ENCODE results near the gene SPATA21. TPM values are rescaled to one million over a fixed set of nuclear protein-coding genes. Genes with fewer than 3 reads are reported as not detected.
"Not testable (repeated sequence)": the region's sequence is repeated elsewhere in the genome, so short reads cannot be mapped to it uniquely, and the experiment has no call there.

Gene SPATA21
- total and polyA plus RNA-seq, 12 donors: 0.13 to 3.1 (median 0.16) TPM; not detected in 8

GRCh38 chr1:16478091-16478490 lies 40.9 kb upstream of the SPATA21 start:
- 90 to 99% (median 96%) methylated on average over 3 to 12 of the region's 12 CpGs for WGBS, 4 donors
- H3K36me3 ChIP-seq (replicated peaks in 1 of 2): peaks cover 0 to 60% of the 10 kb centered on the region in 2 donors
- H3K4me3 ChIP-seq: no peak overlapping the region
- no peaks in the 10 kb centered on the region for H3K27me3 ChIP-seq
- H3K9me3 ChIP-seq (replicated peaks in 1 of 3): no peaks in the 10 kb centered on the region
- intact Hi-C loops (cut with DNase I): no loop called here
- no peak for TF ChIP-seq POLR2A (IDR thresholded peaks at IDR 0.05)
- TF ChIP-seq CTCF (IDR thresholded peaks at IDR 0.05): no peak
- H3K27ac ChIP-seq: no peak overlapping the region
- DNase-seq: no peak
- no peaks in the 10 kb centered on the region for H3K4me1 ChIP-seq (replicated peaks in 1 of 2)

GRCh38 chr1:16475771-16476770 lies 38.8 kb upstream of the SPATA21 start:
- H3K27ac ChIP-seq; H3K9me3 ChIP-seq (replicated peaks in 1 of 3); DNase-seq; H3K27me3 ChIP-seq; intact Hi-C loops (cut with DNase I); H3K4me1 ChIP-seq (replicated peaks in 1 of 2); H3K4me3 ChIP-seq: not testable (repeated sequence)
- peaks cover 0 to 64% of the 10 kb centered on the region in 2 donors for H3K36me3 ChIP-seq (replicated peaks in 1 of 2)
- whole genome bisulfite sequencing, 4 donors: 86 to 99% (median 93%) methylated on average over 16 to 28 of the region's 29 CpGs

- 96 to 100% (median 99%) methylated on average over 2 of the region's 2 CpGs for WGBS, 4 donors
- peaks cover 0 to 59% of the 10 kb centered on the region in 2 donors for H3K36me3 ChIP-seq (replicated peaks in 1 of 2)
- intact Hi-C loops (cut with DNase I): not testable (repeated sequence)
Measured at GRCh38 chr1:16474891-16475290, 37.7 kb upstream of the SPATA21 start.

GRCh38 chr1:16474166-16474800 lies 37.1 kb upstream of the SPATA21 start:
- H3K36me3 ChIP-seq (replicated peaks in 1 of 2): peaks cover 0 to 58% of the 10 kb centered on the region in 2 donors
- TF ChIP-seq POLR2A (IDR thresholded peaks at IDR 0.05) (no peak), CTCF (IDR thresholded peaks at IDR 0.05) (no peak)
- no peaks in the 10 kb centered on the region for H3K9me3 ChIP-seq (replicated peaks in 1 of 3)
- 94 to 97% (median 96%) methylated on average over 17 to 28 of the region's 28 CpGs for WGBS, 4 donors
- no peak for DNase-seq
- no peaks in the 10 kb centered on the region for H3K27me3 ChIP-seq
- intact Hi-C loops (cut with DNase I): no loop called here
- H3K4me1 ChIP-seq (replicated peaks in 1 of 2): no peaks in the 10 kb centered on the region
- no peak overlapping the region for H3K4me3 ChIP-seq
- no peak overlapping the region for H3K27ac ChIP-seq

More at GRCh38 chr1:16474891-16475290, 37.7 kb upstream of the SPATA21 start:
- H3K27me3 ChIP-seq; H3K4me1 ChIP-seq (replicated peaks in 1 of 2); H3K27ac ChIP-seq; DNase-seq; H3K4me3 ChIP-seq; H3K9me3 ChIP-seq (replicated peaks in 1 of 3): not testable (repeated sequence)

GRCh38 chr1:16468558-16468957 lies 31.3 kb upstream of the SPATA21 start:
- Histone ChIP-seq H3K4me1 (replicated peaks in 1 of 2) (no peaks in the 10 kb centered on the region), H3K27ac (no peak overlapping the region), H3K36me3 (replicated peaks in 1 of 2) (peaks cover 0 to 25% of the 10 kb centered on the region in 2 donors), H3K9me3 (replicated peaks in 1 of 3) (no peaks in the 10 kb centered on the region), H3K4me3 (no peak overlapping the region), H3K27me3 (no peaks in the 10 kb centered on the region)
- WGBS, 4 donors: 71 to 91% (median 83%) methylated on average over 3 of the region's 3 CpGs
- DNase-seq: no peak
- TF ChIP-seq CTCF (IDR thresholded peaks at IDR 0.05) (no peak), POLR2A (IDR thresholded peaks at IDR 0.05) (no peak)
- intact Hi-C loops (cut with DNase I): no loop called here
